IPS-18a (cell line): Measurements from ENCODE around the gene TBC1D2B.

ENCODE experiments used
- H3K27ac ChIP-seq: one replicate; pipeline ENCODE4 v1.5.1; 2013; ENCODE audit warnings: low read length
- H3K27me3 ChIP-seq: one replicate; pipeline ENCODE4 v1.6.1; 2013; ENCODE audit warnings: mild to moderate bottlenecking, low read length; ENCODE audit not compliant: control insufficient read depth, insufficient read depth
- H3K36me3 ChIP-seq: one replicate; pipeline ENCODE4 v1.6.1; 2013; ENCODE audit warnings: low read depth, low read length; ENCODE audit not compliant: control insufficient read depth
- H3K4me1 ChIP-seq: one replicate; pipeline ENCODE4 v1.6.1; 2013; ENCODE audit warnings: low read depth, low read length; ENCODE audit not compliant: control insufficient read depth
- H3K4me3 ChIP-seq: one replicate; pipeline ENCODE4 v1.5.1; 2013; ENCODE audit warnings: low read length
- H3K9ac ChIP-seq: one replicate; pipeline ENCODE4 v1.6.1; 2013; ENCODE audit warnings: mild to moderate bottlenecking, low read length, moderate library complexity
- H3K9me3 ChIP-seq: one replicate; pipeline ENCODE4 v1.6.1; 2013; ENCODE audit warnings: low read depth, low read length; ENCODE audit not compliant: control insufficient read depth

TBC1D2B gene

DNA sequence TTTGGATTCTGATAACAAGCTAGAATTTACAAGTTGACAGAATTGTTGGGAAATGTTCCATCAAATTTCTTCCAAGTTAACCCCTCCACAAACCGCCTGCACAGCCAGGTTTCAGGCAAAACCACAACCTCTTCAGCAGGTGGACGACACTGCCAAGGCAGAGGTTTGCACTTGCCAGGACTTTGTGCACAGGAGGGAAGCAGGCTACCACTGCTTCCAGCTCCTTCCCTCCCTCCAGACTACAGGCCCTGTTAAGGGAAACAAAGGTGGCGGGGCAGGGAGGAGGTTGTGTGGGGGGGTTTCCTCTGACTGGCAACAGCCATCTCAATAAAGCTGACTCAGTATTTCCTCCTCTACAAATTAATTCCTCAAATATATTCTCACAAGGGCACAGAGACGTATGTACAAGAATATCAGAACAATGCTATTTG, 42.2 kb downstream of the TBC1D2B start:
- no peak overlapping the region for H3K27ac ChIP-seq
- no peaks in the 10 kb centered on the region for H3K4me1 ChIP-seq
- H3K9me3 ChIP-seq, result no peaks in the 10 kb centered on the region
- H3K9ac ChIP-seq, result no peak overlapping the region
- no peak overlapping the region for H3K4me3 ChIP-seq
- no peaks in the 10 kb centered on the region for H3K27me3 ChIP-seq
- H3K36me3 ChIP-seq, result no peaks in the 10 kb centered on the region

DNA sequence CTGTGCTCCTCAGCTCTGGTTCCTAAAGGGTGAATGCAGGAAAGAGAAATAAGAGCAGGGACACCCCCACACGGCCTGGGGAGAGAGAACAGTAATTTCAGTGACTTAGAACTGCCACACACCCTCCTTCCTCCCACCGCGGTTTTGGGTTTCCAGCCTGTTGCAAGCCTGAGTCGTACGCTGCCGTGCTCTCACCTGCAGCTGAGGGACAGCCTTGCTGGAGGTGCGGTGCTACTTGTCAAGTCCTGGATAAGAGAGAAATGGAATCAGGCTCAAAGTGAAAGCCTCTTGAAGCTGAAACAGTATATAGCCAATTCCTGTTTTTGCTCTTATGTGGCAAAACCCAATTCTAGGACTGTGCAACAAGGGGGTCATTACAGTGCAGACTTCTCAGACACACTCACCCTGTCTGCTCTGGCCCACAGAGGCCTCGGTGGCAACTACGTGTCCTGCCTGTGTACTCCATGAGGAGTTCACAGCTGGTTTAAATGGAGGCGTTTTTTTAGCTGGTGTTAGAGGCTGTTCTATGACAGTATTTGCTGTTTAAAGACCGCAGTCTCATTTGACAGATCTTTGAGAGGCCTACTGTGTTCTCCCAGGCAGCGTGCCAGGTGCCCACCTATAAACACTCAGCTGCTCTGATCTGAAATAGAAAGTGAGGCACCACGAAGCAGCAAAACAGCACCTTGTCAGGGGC, 42.9 kb downstream of the TBC1D2B start:
- Histone ChIP-seq H3K4me3 (no peak overlapping the region), H3K27ac (no peak overlapping the region), H3K9ac (no peak overlapping the region), H3K9me3 (no peaks in the 10 kb centered on the region), H3K4me1 (no peaks in the 10 kb centered on the region), H3K36me3 (no peaks in the 10 kb centered on the region), H3K27me3 (no peaks in the 10 kb centered on the region)

DNA sequence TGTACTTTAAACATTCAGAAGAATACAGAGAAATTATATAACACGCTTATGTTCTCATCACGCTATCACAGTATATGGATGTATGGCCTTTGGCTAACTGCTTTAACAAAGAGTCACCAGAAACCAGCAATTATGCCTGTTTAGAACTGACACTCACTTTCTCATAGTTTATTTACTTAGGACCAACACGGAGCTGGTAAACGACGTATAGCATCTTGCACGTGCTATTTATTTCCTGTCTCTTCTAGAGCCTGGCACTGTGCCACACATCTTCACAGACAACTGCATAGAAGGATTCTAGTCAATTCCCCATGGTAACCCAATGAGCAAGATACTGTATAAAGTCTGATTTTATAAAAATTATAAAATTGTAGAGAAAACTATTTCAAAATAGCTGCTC, 43.6 kb downstream of the TBC1D2B start:
- Histone ChIP-seq H3K27ac (no peak overlapping the region), H3K4me1 (no peaks in the 10 kb centered on the region), H3K9ac (no peak overlapping the region), H3K27me3 (no peaks in the 10 kb centered on the region), H3K9me3 (no peaks in the 10 kb centered on the region), H3K36me3 (no peaks in the 10 kb centered on the region), H3K4me3 (no peak overlapping the region)

DNA sequence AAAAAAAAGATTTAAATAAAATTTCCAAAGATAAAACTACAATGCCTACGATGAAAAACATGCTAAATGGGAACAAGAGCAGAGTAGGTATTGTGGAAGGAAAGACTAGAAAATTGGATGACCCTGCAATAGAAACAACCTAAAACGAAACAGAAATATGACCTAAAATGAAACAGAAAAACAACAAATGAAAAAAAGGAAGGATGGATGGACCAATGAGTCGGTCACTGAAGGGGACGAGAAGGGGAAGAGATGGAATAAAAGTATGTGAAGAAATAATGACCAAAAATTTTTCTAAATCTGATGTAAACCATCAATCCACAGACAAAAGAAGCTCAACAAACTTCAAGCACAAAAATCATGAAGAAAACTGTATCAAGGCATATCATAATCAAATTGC, 44.8 kb downstream of the TBC1D2B start:
- Histone ChIP-seq H3K27ac (no peak overlapping the region), H3K4me3 (no peak overlapping the region), H3K4me1 (no peaks in the 10 kb centered on the region), H3K9ac (no peak overlapping the region), H3K36me3 (no peaks in the 10 kb centered on the region), H3K9me3 (no peaks in the 10 kb centered on the region), H3K27me3 (no peaks in the 10 kb centered on the region)

DNA sequence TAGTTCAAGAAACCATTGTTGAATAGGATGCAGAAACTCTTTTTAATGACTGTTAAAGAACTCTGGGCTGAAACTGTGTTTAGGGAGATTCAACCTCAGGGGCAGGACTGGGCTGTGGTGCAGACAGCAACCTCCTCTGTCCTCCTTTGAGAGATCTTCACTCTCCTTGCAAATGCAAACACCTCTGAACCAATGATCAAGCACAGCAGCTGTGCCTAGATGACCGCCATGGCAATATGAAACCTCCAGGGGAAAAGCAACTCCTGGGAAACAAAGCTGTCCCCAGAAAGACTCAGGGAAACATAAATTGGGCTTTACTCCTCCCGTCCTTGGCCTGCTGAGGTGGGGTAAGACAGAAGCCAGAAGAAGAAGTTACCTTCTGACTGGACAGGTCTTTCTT, 52.6 kb downstream of the TBC1D2B start:
- Histone ChIP-seq H3K4me1 (peaks cover 3% of the 10 kb centered on the region), H3K36me3 (peaks cover 3% of the 10 kb centered on the region), H3K9ac (no peak overlapping the region), H3K27me3 (no peaks in the 10 kb centered on the region), H3K27ac (no peak overlapping the region), H3K9me3 (no peaks in the 10 kb centered on the region), H3K4me3 (no peak overlapping the region)

DNA sequence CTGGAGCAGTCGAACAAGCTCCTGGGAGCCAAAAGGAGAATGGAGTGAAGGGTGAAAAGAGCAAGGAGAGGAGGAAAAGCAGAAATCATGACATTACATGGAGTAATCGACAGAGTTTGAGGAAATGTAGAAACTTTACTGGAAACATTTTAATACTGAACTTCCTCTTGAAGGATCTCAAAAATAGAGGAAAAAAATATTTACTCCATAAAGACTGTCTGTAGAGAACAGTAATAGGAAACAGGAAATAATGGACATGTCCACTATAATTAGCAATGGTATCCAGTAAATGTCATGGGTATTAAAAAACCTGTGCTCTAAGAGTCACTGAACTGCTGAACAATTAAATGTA, 53.0 kb downstream of the TBC1D2B start:
- Histone ChIP-seq H3K4me3 (no peak overlapping the region), H3K9me3 (no peaks in the 10 kb centered on the region), H3K9ac (no peak overlapping the region), H3K27ac (no peak overlapping the region), H3K27me3 (no peaks in the 10 kb centered on the region), H3K4me1 (peaks cover 3% of the 10 kb centered on the region), H3K36me3 (peaks cover 3% of the 10 kb centered on the region)

DNA sequence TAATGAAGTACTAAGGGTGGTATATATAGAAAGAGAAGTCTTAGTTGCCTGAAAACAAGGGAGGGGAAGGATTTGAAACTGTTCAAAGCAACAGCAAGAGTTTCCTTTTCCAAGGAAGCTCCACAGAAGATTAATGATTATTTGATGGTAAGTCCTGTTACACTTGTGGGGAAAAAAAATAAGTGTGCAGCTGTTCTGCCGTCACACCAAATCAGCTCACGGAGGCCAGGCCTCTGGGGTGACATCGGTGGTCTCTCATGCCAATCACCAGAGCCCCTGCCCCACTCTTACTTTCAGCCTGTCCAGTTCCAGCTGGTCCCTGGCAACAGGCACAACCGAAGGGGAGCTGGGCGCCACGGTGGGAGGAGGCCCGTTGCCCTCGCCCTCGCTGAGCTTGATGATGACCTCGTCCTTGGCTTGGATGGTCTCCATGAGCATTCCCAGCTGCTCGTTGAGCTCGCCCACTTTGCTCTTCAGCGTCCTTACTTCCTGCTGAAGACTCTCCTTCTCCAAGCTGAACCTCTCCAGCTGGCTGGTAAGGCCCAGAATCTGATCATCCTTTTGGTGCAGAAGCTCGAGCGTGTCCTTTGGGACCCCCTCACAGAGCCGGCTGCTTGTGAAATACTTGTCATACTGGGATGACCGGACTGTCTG, 53.5 kb downstream of the TBC1D2B start:
- Histone ChIP-seq H3K36me3 (peaks cover 3% of the 10 kb centered on the region), H3K4me3 (no peak overlapping the region), H3K9me3 (no peaks in the 10 kb centered on the region), H3K27ac (no peak overlapping the region), H3K9ac (no peak overlapping the region), H3K27me3 (no peaks in the 10 kb centered on the region), H3K4me1 (peaks cover 3% of the 10 kb centered on the region)

DNA sequence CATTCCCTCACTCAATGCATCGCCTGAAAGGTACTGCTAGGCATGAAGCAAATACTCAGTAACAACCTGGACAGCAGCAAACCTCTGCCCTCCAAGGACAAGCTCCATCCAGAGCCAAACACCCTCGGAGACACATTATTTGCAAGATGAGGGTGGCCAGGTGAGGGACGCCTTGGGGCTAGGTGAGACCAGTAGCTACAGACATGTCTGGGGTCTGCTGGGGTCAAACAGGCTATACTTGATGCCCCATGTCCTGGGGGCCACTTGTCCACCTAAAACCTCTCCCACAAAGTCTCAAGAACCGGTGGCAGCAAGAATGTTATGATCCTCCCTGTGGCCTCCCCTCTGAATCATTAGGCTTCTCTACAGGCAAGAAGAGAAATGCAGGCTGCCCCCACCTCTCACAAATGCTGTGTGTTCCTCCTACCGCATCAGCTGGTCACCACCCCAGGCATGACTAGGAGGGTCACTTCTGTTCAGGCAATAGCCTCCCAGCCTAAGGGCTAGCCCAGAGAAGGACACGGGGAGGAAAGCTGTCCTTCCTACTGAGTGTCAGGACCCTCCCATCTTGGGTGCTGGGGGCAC, 54.3 kb downstream of the TBC1D2B start:
- Histone ChIP-seq H3K27me3 (no peaks in the 10 kb centered on the region), H3K4me3 (no peak overlapping the region), H3K9me3 (no peaks in the 10 kb centered on the region), H3K9ac (no peak overlapping the region), H3K27ac (no peak overlapping the region), H3K36me3 (peaks cover 3% of the 10 kb centered on the region), H3K4me1 (peaks cover 3% of the 10 kb centered on the region)

DNA sequence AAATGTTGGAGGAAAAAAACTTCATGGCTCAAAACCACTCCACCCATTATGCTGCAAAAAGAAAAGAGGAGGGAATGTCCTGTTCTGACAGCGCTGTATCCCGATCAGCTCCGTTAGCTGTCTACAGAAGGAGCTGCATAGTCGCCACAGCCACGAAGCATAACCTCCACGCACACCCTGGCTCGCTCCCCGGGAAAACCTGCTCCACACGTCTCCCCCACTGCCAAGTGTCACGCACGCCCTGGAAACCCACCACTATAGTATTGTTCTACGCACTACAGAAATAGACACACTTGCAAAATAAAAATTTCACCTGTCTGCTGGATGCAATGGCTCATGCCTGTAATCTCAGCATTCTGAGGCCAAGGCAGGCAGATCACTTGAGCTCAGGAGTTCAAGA, 55.8 kb downstream of the TBC1D2B start:
- H3K4me1 ChIP-seq, result peaks cover 3% of the 10 kb centered on the region
- H3K4me3 ChIP-seq, result no peak overlapping the region
- H3K27me3 ChIP-seq, result no peaks in the 10 kb centered on the region
- H3K27ac ChIP-seq, result no peak overlapping the region
- H3K9me3 ChIP-seq, result no peaks in the 10 kb centered on the region
- no peak overlapping the region for H3K9ac ChIP-seq
- H3K36me3 ChIP-seq, result peaks cover 3% of the 10 kb centered on the region

DNA sequence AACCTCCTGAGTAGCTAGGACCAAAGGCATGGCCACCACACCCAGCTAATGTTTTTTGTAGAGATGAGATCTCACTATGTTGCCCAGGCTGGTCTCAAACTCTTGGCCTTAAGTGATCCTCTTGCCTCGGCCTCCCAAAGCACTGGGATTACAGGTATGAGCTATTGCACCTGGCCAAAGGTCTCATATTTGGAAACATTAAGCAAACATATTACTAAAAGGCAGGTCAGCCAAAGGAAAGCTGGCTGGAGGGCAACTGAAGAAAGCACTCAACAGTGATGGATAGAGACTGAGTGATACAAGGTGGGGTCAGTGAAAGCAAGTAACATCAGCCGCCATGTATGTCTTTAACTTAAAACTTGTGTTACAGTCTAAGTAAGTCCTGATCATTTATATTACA, 57.5 kb downstream of the TBC1D2B start:
- peaks cover 8% of the 10 kb centered on the region for H3K36me3 ChIP-seq

DNA sequence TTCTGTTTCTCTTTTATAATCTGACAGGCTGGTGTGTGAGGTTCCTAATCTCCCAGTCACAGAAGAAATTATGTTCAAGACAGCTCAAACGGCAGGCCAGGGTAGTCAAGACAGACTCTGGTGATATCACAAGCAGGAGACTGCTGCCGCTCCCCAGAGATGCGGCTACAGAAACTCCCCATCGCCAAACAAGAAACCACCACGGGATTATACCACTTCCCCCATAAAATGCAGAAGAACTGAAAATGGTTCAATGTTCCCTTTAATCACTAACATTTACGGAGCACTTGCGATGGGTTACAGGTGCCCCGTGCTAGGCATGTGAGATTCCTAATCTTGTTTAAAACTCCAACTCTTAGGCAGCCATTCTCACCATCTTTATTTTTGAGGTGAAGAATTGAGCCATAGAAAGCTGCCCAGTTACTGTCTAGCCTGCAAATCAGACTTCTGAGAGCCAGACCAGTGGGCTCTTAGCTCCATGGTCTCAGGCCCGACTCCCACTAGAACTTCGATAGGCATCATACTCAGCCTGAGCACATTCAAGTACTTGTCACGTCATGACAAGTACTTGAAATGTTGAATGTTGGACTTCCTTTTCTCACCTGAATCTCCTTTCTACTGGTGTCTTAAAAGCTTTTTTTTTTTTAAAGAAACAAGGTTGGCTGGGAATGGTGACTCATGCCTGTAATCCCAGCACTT, 58.4 kb downstream of the TBC1D2B start:
- no peaks in the 10 kb centered on the region for H3K4me1 ChIP-seq
- H3K4me3 ChIP-seq, result no peak overlapping the region
- H3K27me3 ChIP-seq, result no peaks in the 10 kb centered on the region
- no peaks in the 10 kb centered on the region for H3K9me3 ChIP-seq
- H3K36me3 ChIP-seq, result peaks cover 8% of the 10 kb centered on the region
- H3K27ac ChIP-seq, result no peak overlapping the region
- H3K9ac ChIP-seq, result no peak overlapping the region

More for the DNA sequence above, 57.5 kb downstream of the TBC1D2B start:
- H3K4me3 ChIP-seq, result no peak overlapping the region
- no peaks in the 10 kb centered on the region for H3K9me3 ChIP-seq
- peaks cover 3% of the 10 kb centered on the region for H3K4me1 ChIP-seq
- no peak overlapping the region for H3K9ac ChIP-seq
- no peaks in the 10 kb centered on the region for H3K27me3 ChIP-seq
- H3K27ac ChIP-seq, result no peak overlapping the region
